ENCODE results near the gene BST2. TPM values are rescaled to one million over a fixed set of nuclear protein-coding genes. Genes with fewer than 3 reads are reported as not detected.

Gene BST2
- total RNA-seq (10 to 100 TPM; 43.9 to 62.0 (median 52.2) TPM), total RNA-seq (10.1 to 83.1 (median 29.6) reads per million in 29 experiments)
- total RNA-seq (2013), result 47.9 TPM

DNA sequence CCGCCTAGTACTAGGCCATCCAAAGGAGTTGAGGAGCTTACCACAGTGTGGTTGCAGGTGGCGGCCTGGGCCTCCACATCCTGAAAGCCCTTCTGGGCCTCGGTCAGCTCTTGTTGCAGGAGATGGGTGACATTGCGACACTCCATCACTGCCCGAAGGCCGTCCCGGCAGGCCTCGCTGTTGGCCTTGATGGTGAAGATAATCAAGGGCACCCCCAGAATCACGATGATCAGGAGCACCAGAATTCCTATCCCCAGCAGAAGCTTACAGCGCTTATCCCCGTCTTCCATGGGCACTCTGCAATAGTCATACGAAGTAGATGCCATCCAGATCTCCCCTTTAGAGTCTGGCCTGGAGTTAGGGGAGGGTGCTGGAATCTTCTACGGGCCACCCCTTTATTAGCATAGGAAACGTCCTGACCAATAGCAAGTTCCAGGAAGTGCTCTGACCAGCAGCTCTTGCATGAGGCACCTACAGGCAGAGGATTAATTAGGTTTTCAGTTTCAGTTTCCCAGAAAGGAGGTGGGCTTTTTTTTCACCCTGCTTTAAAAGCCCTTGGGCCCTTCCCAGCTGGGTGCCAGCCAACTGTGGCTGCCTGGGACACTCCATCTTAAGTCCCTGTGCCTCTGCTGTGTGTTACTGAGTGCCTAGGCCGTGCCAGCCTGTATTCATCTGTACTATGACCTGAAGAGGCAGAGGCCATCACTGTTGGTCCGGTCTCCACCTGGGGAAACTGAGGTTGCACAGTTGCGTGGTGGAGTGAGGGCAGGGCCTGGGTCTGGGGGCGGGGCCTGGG is at the start of gene BST2:
BST2 (minus strand) TSS at position 381 of the 796 bp plus-strand sequence; CDS start at position 326, 55 bp downstream.
- ChIA-PET POLR2A (interaction anchor here in 1 of 2 donors (1.1 kb wide), 1 partner anchor 14 kb away, joined by 3 read pairs; no protein-coding TSS in a partner anchor), CTCF (interaction anchor here in 1 of 2 donors (0.6 to 1.6 kb wide), 7 partner anchors 9 to 201 kb away, joined by 3 to 5 read pairs (median 4); partner anchors contain the start of genes DDA1 and MVB12A)
- Histone ChIP-seq H3K4me3 (ENCODE audit: control insufficient read depth in 1 of 2, extremely low read depth in 1 of 2, low read length in 1 of 2) (peak within 1 kb of the TSS; percentile 64 to 67), H3K36me3 (ENCODE audit: control insufficient read depth in 2 of 2, extremely low read depth in 1 of 2, insufficient read depth in 1 of 2, low read length in 1 of 2) (peaks cover 0 to 13% of the 10 kb centered on the region in 2 donors), H3K4me1 (ENCODE audit: control insufficient read depth in 1 of 2, extremely low read depth in 1 of 2, insufficient read depth in 2 of 2, low read length in 2 of 2) (peaks cover 12 to 52% of the 10 kb centered on the region in 2 experiments), H3K27me3 (replicated peaks in 1 of 2; ENCODE audit: control insufficient read depth in 2 of 2, extremely low read depth in 1 of 2, insufficient read depth in 2 of 2, low read length in 1 of 2) (no peaks in the 10 kb centered on the region), H3K27ac (ENCODE audit: low read length) (peak within 1 kb of the TSS; percentile 81), H3K9me3 (no peaks in the 10 kb centered on the region)
- Mint-ChIP-seq H3K36me3 (peaks cover 4% of the 10 kb centered on the region), H3K4me1 (peaks cover 32 to 53% (median 33%) of the 10 kb centered on the region in 3 donors), H3K27me3 (no peaks in the 10 kb centered on the region), H3K9me3 (no peaks in the 10 kb centered on the region), H3K4me3 (peak within 1 kb of the TSS; percentile 89 to 93 (median 89)), H3K27ac (peak within 1 kb of the TSS; percentile 95 to 97)
- peak; percentile 80 to 88 (median 84) for ATAC-seq (replicated peaks in 1 of 4)
- DNase-seq, result peak in 26 of 35 experiments; percentile 16 to 80 (median 32)
- 0% methylated on average over 10 of the region's 18 CpGs for WGBS (ENCODE audit: insufficient coverage)

- no peak overlapping the region for H3K4me3 Mint-ChIP-seq
- H3K9me3 ChIP-seq, result no peaks in the 10 kb centered on the region
- H3K4me1 ChIP-seq (ENCODE audit: control insufficient read depth in 1 of 2, extremely low read depth in 1 of 2, insufficient read depth in 2 of 2, low read length in 2 of 2), result peaks cover 0 to 18% of the 10 kb centered on the region in 2 experiments
- H3K4me3 ChIP-seq (ENCODE audit: control insufficient read depth in 1 of 2, extremely low read depth in 1 of 2, low read length in 1 of 2), result no peak overlapping the region
- no peak for DNase-seq
- ATAC-seq (replicated peaks in 1 of 4), result no peak
- H3K4me1 Mint-ChIP-seq, result peaks cover 13 to 23% (median 19%) of the 10 kb centered on the region in 3 donors
- H3K27ac ChIP-seq (ENCODE audit: low read length), result no peak overlapping the region
- no peaks in the 10 kb centered on the region for H3K9me3 Mint-ChIP-seq
- no peaks in the 10 kb centered on the region for H3K36me3 Mint-ChIP-seq
- H3K27me3 Mint-ChIP-seq, result peaks cover 30 to 49% of the 10 kb centered on the region in 2 donors
- WGBS (ENCODE audit: insufficient coverage), result 53% methylated on average over 10 of the region's 13 CpGs
- ChIA-PET POLR2A (no interaction called here), CTCF (interaction anchor here (0.6 to 0.8 kb wide), 2 partner anchors 10 to 478 kb away, joined by 3 read pairs; partner anchors contain the start of gene CCDC124 (in 1 of the 2))
- H3K27me3 ChIP-seq (replicated peaks in 1 of 2; ENCODE audit: control insufficient read depth in 2 of 2, extremely low read depth in 1 of 2, insufficient read depth in 2 of 2, low read length in 1 of 2), result peaks cover 8 to 69% of the 10 kb centered on the region in 2 experiments
- H3K27ac Mint-ChIP-seq, result no peak overlapping the region
- H3K36me3 ChIP-seq (ENCODE audit: control insufficient read depth in 2 of 2, extremely low read depth in 1 of 2, insufficient read depth in 1 of 2, low read length in 1 of 2), result no peaks in the 10 kb centered on the region
Observed at GRCh38 chr19:17454576-17455071, 49.2 kb upstream of the BST2 start.

DNA sequence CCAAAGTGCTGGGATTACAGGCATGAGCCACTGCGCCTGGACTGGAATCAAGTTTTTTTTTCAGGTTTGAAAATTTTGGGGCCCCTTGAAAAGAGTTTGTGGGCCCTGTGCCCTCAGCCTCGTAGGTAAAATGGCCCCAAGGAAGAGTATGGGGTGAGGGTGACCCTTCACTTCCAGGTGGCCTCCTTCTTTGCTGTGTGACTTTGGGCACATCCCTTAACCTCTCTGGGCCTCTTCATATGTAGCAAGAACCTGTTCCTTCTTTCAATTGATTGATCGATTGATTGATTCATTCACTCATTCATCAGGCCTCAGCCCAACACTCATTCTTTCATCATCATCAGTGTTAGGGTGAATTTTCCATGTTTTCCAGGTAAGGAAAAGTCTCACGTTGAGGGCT is 46.4 kb upstream of the BST2 start:
- DNase-seq (no peak), ATAC-seq (replicated peaks in 1 of 4) (no peak)
- WGBS (ENCODE audit: insufficient coverage), result 90% methylated on average over 2 of the region's 4 CpGs
- Histone ChIP-seq H3K27me3 (replicated peaks in 1 of 2; ENCODE audit: control insufficient read depth in 2 of 2, extremely low read depth in 1 of 2, insufficient read depth in 2 of 2, low read length in 1 of 2) (peaks cover 9 to 69% of the 10 kb centered on the region in 2 experiments), H3K36me3 (ENCODE audit: control insufficient read depth in 2 of 2, extremely low read depth in 1 of 2, insufficient read depth in 1 of 2, low read length in 1 of 2) (no peaks in the 10 kb centered on the region), H3K9me3 (no peaks in the 10 kb centered on the region), H3K4me1 (ENCODE audit: control insufficient read depth in 1 of 2, extremely low read depth in 1 of 2, insufficient read depth in 2 of 2, low read length in 2 of 2) (peaks cover 0 to 29% of the 10 kb centered on the region in 2 experiments), H3K27ac (ENCODE audit: low read length) (no peak overlapping the region), H3K4me3 (ENCODE audit: control insufficient read depth in 1 of 2, extremely low read depth in 1 of 2, low read length in 1 of 2) (no peak overlapping the region)
- Mint-ChIP-seq H3K4me1 (peaks cover 15 to 29% (median 19%) of the 10 kb centered on the region in 3 donors), H3K4me3 (no peak overlapping the region), H3K9me3 (no peaks in the 10 kb centered on the region), H3K27ac (no peak overlapping the region), H3K27me3 (peaks cover 20 to 37% of the 10 kb centered on the region in 2 donors), H3K36me3 (no peaks in the 10 kb centered on the region)
- ChIA-PET CTCF (interaction anchor here in 1 of 2 donors (0.7 kb wide), 1 partner anchor 330 kb away, joined by 3 read pairs; no protein-coding TSS in a partner anchor), POLR2A (no interaction called here)

DNA sequence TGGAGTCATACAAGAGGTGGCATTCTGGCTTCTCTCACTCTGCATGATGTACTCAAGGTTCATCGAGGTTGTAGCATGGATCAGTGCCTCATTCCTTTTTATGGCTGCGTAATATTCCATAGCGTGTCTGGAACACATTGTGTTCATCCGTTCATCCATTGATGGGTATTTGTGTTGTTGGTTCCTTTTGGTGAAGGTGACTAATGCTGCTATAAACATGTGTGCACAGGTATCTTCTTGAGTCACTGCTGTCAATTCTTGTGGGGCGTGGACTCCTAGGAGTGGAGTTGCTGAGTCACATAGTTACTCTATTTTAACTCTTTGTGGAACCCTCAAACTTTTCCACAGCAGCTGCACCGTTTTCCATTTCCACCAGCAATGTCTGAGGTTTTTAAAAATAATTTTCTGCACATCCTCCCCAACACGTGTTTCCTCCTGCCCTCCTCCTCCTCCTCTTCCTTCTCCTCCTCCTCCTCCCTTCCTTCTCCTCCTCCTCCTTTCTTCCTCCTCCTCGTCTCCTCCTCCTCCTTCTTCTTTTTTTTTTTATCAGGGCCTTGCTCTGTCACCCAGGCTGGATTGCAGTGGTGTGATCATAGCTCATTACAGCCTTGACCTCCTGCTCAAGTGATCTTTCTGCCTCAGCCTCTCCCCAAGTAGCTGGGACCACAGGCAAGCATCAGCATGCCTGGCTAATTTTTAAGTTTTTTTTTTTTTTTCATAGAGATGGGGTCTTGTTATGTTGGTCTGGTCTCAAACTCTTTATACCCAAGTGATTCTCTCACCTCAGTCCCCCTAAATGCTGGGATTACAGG is 45.0 kb upstream of the BST2 start:
- DNase-seq, result no peak
- H3K27me3 Mint-ChIP-seq, result peaks cover 15 to 28% of the 10 kb centered on the region in 2 donors
- peak in 3 of 4 experiments; percentile 41 to 59 (median 49) for ATAC-seq (replicated peaks in 1 of 4)
- peak overlapping the region in 1 of 2 donors; percentile 12 for H3K27ac Mint-ChIP-seq
- H3K4me1 ChIP-seq (ENCODE audit: control insufficient read depth in 1 of 2, extremely low read depth in 1 of 2, insufficient read depth in 2 of 2, low read length in 2 of 2), result peaks cover 0 to 24% of the 10 kb centered on the region in 2 experiments
- ChIA-PET CTCF (interaction anchor here in 1 of 2 donors (0.7 kb wide), 1 partner anchor 724 kb away, joined by 4 read pairs; no protein-coding TSS in a partner anchor), POLR2A (no interaction called here)
- peaks cover 4 to 56% of the 10 kb centered on the region in 2 experiments for H3K27me3 ChIP-seq (replicated peaks in 1 of 2; ENCODE audit: control insufficient read depth in 2 of 2, extremely low read depth in 1 of 2, insufficient read depth in 2 of 2, low read length in 1 of 2)
- no peaks in the 10 kb centered on the region for H3K36me3 Mint-ChIP-seq
- 38% methylated on average over 5 of the region's 8 CpGs for WGBS (ENCODE audit: insufficient coverage)
- no peak overlapping the region for H3K4me3 ChIP-seq (ENCODE audit: control insufficient read depth in 1 of 2, extremely low read depth in 1 of 2, low read length in 1 of 2)
- H3K9me3 ChIP-seq, result no peaks in the 10 kb centered on the region
- H3K4me1 Mint-ChIP-seq, result peaks cover 15 to 29% (median 19%) of the 10 kb centered on the region in 3 donors
- no peak overlapping the region for H3K27ac ChIP-seq (ENCODE audit: low read length)
- H3K9me3 Mint-ChIP-seq, result no peaks in the 10 kb centered on the region
- no peaks in the 10 kb centered on the region for H3K36me3 ChIP-seq (ENCODE audit: control insufficient read depth in 2 of 2, extremely low read depth in 1 of 2, insufficient read depth in 1 of 2, low read length in 1 of 2)
- peak overlapping the region in 1 of 3 donors; percentile 49 for H3K4me3 Mint-ChIP-seq

- Histone ChIP-seq H3K36me3 (ENCODE audit: control insufficient read depth in 2 of 2, extremely low read depth in 1 of 2, insufficient read depth in 1 of 2, low read length in 1 of 2) (no peaks in the 10 kb centered on the region), H3K9me3 (no peaks in the 10 kb centered on the region), H3K4me3 (ENCODE audit: control insufficient read depth in 1 of 2, extremely low read depth in 1 of 2, low read length in 1 of 2) (peak within 1 kb of the TSS; percentile 15 to 27), H3K4me1 (ENCODE audit: control insufficient read depth in 1 of 2, extremely low read depth in 1 of 2, insufficient read depth in 2 of 2, low read length in 2 of 2) (peaks cover 0 to 16% of the 10 kb centered on the region in 2 experiments), H3K27me3 (replicated peaks in 1 of 2; ENCODE audit: control insufficient read depth in 2 of 2, extremely low read depth in 1 of 2, insufficient read depth in 2 of 2, low read length in 1 of 2) (peaks cover 4 to 38% of the 10 kb centered on the region in 2 experiments), H3K27ac (ENCODE audit: low read length) (no peak within 1 kb of the TSS)
- no peaks in the 10 kb centered on the region for H3K36me3 Mint-ChIP-seq
- peaks cover 10 to 23% (median 15%) of the 10 kb centered on the region in 3 donors for H3K4me1 Mint-ChIP-seq
- peaks cover 5 to 15% of the 10 kb centered on the region in 2 donors for H3K27me3 Mint-ChIP-seq
- 2% methylated on average over 70 of the region's 81 CpGs for WGBS (ENCODE audit: insufficient coverage)
- peak; percentile 15 to 71 (median 45) for DNase-seq
- H3K4me3 Mint-ChIP-seq, result peak within 1 kb of the TSS; percentile 42 to 62 (median 54)
- CTCF ChIA-PET, result no interaction called here
- peak; percentile 78 to 90 (median 81) for ATAC-seq (replicated peaks in 1 of 4)
- no peaks in the 10 kb centered on the region for H3K9me3 Mint-ChIP-seq
- no peak within 1 kb of the TSS for H3K27ac Mint-ChIP-seq
- POLR2A ChIA-PET, result interaction anchor here in 1 of 2 donors (0.5 kb wide), 1 partner anchor 158 kb away, joined by 3 read pairs; no protein-coding TSS in a partner anchor
Observed at GRCh38 chr19:17448131-17448967, 42.9 kb upstream of the BST2 start, which contains the start of gene TMEM221. TSS of gene TMEM221 (minus strand) at chr19:17448668. CDS start at chr19:17448462, 206 bp downstream.

All from T-cell (primary cell).